GM12801 (cell line): ENCODE results near the gene TBL1X.

Experiments
- TF ChIP-seq, protein P1 (sequence below): IDR thresholded peaks from one replicate; pipeline ENCODE4 v1.5.1; 2011; ENCODE audit warnings: control low read depth; ENCODE audit not compliant: insufficient read length; ENCODE audit errors: extremely low read depth

The TBL1X gene

DNA sequence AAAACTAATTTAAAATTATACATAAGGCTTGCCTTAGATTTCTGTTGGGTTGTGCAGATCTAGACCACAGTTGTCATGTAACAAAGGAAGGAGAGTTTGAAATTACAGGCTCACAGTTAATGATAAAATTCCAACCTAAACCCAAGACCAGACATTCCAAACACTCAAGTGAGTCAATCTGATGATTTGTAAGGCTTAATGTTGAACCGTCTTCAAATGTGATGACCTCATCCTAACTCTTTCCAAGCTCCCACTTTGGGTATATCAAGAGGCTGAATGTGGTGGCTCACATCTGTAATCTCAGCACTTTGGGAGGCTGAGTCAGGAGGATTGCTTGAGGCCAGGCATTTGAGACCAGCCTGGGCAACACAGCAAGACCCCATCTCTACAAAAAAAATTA, 149.2 kb downstream of the TBL1X start:
- TF ChIP-seq, protein P1, sequence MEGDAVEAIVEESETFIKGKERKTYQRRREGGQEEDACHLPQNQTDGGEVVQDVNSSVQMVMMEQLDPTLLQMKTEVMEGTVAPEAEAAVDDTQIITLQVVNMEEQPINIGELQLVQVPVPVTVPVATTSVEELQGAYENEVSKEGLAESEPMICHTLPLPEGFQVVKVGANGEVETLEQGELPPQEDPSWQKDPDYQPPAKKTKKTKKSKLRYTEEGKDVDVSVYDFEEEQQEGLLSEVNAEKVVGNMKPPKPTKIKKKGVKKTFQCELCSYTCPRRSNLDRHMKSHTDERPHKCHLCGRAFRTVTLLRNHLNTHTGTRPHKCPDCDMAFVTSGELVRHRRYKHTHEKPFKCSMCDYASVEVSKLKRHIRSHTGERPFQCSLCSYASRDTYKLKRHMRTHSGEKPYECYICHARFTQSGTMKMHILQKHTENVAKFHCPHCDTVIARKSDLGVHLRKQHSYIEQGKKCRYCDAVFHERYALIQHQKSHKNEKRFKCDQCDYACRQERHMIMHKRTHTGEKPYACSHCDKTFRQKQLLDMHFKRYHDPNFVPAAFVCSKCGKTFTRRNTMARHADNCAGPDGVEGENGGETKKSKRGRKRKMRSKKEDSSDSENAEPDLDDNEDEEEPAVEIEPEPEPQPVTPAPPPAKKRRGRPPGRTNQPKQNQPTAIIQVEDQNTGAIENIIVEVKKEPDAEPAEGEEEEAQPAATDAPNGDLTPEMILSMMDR = no peak

DNA sequence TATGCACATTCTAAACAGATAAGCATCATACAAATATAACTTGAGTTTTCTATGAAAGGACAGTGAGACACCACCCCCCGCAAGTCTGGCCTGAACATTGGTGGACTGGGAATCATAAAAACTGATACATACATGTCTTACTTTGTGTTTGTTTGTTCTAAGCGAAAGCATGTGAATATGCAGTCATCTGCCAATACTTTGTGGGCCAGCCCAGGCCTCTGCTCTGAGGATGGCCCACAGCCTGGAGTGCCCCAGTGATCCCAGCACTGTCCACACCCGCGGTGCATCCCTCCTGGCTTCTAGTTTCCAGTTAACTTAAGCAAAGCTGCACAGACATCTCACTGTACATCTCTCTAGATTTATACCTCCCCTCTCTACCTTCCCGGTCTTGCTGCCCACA, 154.3 kb downstream of the TBL1X start:
- TF ChIP-seq, protein P1 = no peak

DNA sequence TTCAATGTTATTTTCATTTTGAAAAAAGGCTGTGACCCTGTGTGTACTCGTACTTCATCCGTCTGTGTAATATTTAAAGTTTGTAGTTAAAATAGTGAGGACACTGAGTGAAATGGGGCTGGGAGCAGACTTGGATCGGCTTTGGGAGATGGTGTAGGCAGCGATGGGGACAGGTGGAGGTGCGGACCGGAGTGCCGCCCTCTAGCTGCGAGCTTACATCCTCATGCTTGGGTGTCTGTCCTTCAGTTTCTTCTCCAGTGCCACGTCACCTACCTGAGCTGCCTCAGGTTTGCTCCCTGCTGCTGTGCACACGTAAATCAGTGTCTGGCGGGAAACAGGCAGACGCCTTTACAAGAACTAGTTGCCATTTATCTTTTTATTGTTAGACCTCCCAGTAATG, 154.7 kb downstream of the TBL1X start:
- TF ChIP-seq, protein P1 = no peak

DNA sequence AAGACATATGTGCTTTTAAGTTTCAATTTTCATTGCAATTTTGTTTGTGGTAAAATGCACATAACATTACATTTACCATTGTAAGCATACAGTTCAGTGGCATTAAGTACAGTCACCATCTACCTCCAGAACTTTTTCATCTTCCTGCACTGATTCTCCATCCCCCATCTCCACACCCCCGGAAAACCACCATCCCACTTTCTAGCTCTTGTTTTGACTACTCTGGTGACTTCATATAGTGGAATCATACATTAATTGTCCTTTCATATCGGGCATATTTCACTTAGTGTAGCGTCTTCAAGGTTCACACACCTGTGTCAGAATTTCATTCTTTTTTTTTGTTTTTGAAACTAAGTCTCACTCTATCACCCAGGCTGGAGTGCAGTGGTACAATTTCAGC, 157.3 kb downstream of the TBL1X start:
- TF ChIP-seq, protein P1 = no peak

DNA sequence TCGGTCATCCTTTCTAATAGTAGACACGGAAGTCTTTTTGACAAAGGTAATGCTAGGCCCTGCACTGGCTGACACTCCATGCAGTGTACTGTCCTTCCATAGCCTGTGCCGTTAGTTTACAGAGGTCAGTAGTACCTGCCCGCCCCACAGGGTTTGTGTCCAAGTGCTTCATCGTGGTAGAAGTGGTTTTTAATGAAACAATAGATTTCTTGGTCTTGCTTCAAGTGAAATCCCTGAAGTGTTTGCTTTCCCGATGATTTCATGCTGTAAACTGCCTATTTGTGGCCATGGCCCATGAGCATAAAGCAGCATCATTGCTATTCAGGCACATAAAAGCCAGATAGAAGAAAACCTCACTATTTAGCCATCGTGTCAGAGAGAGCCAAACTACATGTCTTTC, 161.5 kb downstream of the TBL1X start:
- TF ChIP-seq, protein P1 = no peak

DNA sequence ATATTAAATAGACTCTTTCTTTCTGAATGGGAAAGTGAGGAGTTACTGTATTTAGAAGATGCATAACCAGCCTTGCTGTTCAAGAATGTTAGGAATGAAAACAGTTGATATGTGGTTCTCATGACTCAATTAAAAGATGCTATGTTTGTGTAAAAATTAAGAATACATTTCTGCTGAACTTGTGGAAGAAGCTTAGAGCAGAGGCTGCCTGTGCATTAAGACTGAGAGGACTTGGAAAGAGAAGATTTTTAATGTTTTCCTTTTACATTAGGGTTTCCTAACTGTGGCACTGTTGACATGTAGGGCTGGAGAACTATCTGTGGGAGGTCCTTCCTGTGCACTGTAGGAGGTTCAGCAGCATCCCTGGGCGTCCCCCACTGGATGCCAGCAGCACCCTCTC, 163.1 kb downstream of the TBL1X start:
- TF ChIP-seq, protein P1 = no peak

DNA sequence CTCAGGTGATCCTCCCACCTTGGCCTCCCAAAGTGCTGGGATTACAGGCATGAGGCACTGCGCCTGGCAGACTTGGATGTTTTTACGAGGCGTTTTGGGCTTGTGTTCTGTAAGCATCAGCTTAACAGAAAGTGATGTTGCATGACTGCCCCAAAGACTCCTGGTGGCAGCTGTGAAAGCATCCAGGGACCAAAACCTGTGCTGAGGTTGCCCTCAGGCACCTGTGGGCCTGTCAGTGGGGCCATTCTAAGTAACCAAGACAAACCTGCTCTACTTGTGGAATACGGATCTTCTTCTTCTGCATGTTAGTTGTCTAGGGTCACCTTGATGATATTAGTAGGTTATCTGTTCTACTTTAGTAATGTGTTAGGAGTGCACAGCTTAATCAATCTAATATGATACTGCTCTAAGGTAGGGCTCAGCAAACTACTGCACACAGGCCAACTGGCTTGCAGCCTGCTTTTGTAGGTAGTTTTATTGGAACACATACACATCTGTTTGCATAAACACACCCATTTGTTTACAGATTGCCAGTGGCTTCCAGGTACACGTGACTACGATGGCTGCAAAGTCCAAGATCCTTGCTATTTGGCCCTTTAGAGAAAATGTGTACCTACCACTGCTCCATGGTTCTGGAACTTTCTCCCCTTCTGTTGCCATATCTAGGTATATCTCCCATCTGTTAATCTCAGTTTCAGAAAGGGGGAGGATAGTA, 164.1 kb downstream of the TBL1X start:
- TF ChIP-seq, protein P1 = no peak
